Naive thymus-derived CD4-positive, alpha-beta T cell (primary cell): ENCODE measurements around the gene SPINDOC. TPM values are rescaled to one million over a fixed set of nuclear protein-coding genes. Genes with fewer than 3 reads are reported as not detected.

Experiments used
- ATAC-seq: fragments of 150-1000 bp; cut with Tn5 transposase; 2 replicates; pipeline ENCODE4 v1.10.0; 2021; ENCODE audit warnings: mild to moderate bottlenecking, moderate library complexity
- CTCF ChIA-PET: fragments of 350-600 bp; sonication (Branson Sonifier 250); formaldehyde crosslinking; loops from one replicate; lab custom pipeline; 2021; ENCODE audit warnings: antibody characterized with exemption; lab: Charles Lee
- POLR2A ChIA-PET: fragments of 350-600 bp; sonication (Branson Sonifier 250); formaldehyde crosslinking; loops from one replicate; lab custom pipeline; 2021; ENCODE audit warnings: antibody characterized with exemption, inconsistent platforms; lab: Charles Lee
- DNase-seq, 9 donors: peaks; one replicate each; pipeline versions ENCODE4 v3.0.0 to v3.0.0-alpha.2; 2020 to 2022; ENCODE audit warnings: mixed read lengths in 1 of 9
- H3K27ac ChIP-seq: one replicate; pipeline ENCODE4 v1.7.0; 2013; ENCODE audit warnings: mild to moderate bottlenecking, low read depth, low read length, moderate library complexity
- H3K27me3 ChIP-seq, 2 donors: one replicate each; pipeline ENCODE4 v1.7.0; 2013; ENCODE audit warnings: low read length in 2 of 2, mild to moderate bottlenecking in 2 of 2, moderate library complexity in 2 of 2; ENCODE audit not compliant: control insufficient read depth in 2 of 2, insufficient read depth in 2 of 2
- H3K36me3 ChIP-seq, 3 experiments: 1 replicate in 2 of 3; 2 replicates in 1 of 3; pipeline ENCODE4 v1.7.0; 2013; ENCODE audit warnings: low read length in 3 of 3, mild to moderate bottlenecking in 3 of 3, moderate library complexity in 1 of 3; ENCODE audit not compliant: insufficient read depth in 3 of 3, control insufficient read depth in 2 of 3
- H3K4me1 ChIP-seq, 2 donors: one replicate each; pipeline ENCODE4 v1.7.0; 2013; ENCODE audit warnings: low read length in 2 of 2, mild to moderate bottlenecking in 2 of 2, moderate library complexity in 1 of 2; ENCODE audit not compliant: control insufficient read depth in 2 of 2, insufficient read depth in 2 of 2
- H3K4me3 ChIP-seq: 2 replicates; pipeline ENCODE4 v1.7.0; 2013; ENCODE audit warnings: mild to moderate bottlenecking, low read length
- H3K9me3 ChIP-seq, 3 experiments: 1 replicate in 2 of 3; 2 replicates in 1 of 3; pipeline ENCODE4 v1.7.0; 2013; ENCODE audit warnings: low read length in 3 of 3; ENCODE audit not compliant: control insufficient read depth in 2 of 3
- H3K27ac Mint-ChIP-seq, 9 donors: one replicate each; pipeline ENCODE4 v1.8.0; 2020 to 2022; ENCODE audit warnings: mixed read lengths in 9 of 9, mild to moderate bottlenecking in 8 of 9, moderate library complexity in 5 of 9, inconsistent platforms in 2 of 9
- H3K27me3 Mint-ChIP-seq, 5 donors: one replicate each; pipeline ENCODE4 v1.8.0; 2021 to 2022; ENCODE audit warnings: mixed read lengths in 5 of 5, mild to moderate bottlenecking in 1 of 5
- H3K36me3 Mint-ChIP-seq, 5 donors: one replicate each; pipeline ENCODE4 v1.8.0; 2020 to 2022; ENCODE audit warnings: mixed read lengths in 5 of 5, mild to moderate bottlenecking in 3 of 5, inconsistent platforms in 1 of 5
- H3K4me1 Mint-ChIP-seq, 7 donors: one replicate each; pipeline ENCODE4 v1.8.0; 2020 to 2022; ENCODE audit warnings: mixed read lengths in 7 of 7, mild to moderate bottlenecking in 3 of 7, inconsistent platforms in 1 of 7
- H3K4me3 Mint-ChIP-seq, 10 donors: one replicate each; pipeline ENCODE4 v1.8.0; 2020 to 2022; ENCODE audit warnings: mild to moderate bottlenecking in 10 of 10, mixed read lengths in 10 of 10, moderate library complexity in 6 of 10, inconsistent platforms in 2 of 10
- H3K9me3 Mint-ChIP-seq, 11 donors: one replicate each; pipeline ENCODE4 v1.8.0; 2020 to 2022; ENCODE audit warnings: mixed read lengths in 11 of 11, mild to moderate bottlenecking in 4 of 11, inconsistent platforms in 1 of 11, moderate library complexity in 1 of 11
- intact Hi-C, 2 donors: fragments of 100-400 bp; cut with micrococcal nuclease; formaldehyde crosslinking; loops; one replicate each; pipeline ENCODE4 v1.15.1; 2023
- polyA plus RNA-seq, 2 donors: library from polyadenylated mRNA; unstranded; fragments of 300-500 nt; fragmentation: Illumina TruSeq; gene quantifications; one replicate each; pipeline ENCODE4 v1.2.3, GENCODE V29; 2021
- total RNA-seq, 6 experiments: library from RNA in 5 of 6; stranded (reverse) in 5 of 6; gene quantifications; 1 replicate in 5 of 6; 2 replicates in 1 of 6; pipeline ENCODE4 v1.2.3 and lab custom pipeline; 2021 to 2026

Gene SPINDOC, protein sequence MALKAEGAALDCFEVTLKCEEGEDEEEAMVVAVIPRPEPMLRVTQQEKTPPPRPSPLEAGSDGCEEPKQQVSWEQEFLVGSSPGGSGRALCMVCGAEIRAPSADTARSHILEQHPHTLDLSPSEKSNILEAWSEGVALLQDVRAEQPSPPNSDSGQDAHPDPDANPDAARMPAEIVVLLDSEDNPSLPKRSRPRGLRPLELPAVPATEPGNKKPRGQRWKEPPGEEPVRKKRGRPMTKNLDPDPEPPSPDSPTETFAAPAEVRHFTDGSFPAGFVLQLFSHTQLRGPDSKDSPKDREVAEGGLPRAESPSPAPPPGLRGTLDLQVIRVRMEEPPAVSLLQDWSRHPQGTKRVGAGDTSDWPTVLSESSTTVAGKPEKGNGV
- total RNA-seq = 10 to 100 TPM in 2 of 5 experiments, 1 to 10 TPM in 3; 6.6 to 42.2 (median 9.3) TPM
- polyA plus RNA-seq = under 1 TPM; 0.22 to 0.53 TPM
- 3.1 reads per million, percentile 16 among the genes with 10 or more reads in this experiment for total RNA-seq (lab: John Stamatoyannopoulos, UW)

DNA sequence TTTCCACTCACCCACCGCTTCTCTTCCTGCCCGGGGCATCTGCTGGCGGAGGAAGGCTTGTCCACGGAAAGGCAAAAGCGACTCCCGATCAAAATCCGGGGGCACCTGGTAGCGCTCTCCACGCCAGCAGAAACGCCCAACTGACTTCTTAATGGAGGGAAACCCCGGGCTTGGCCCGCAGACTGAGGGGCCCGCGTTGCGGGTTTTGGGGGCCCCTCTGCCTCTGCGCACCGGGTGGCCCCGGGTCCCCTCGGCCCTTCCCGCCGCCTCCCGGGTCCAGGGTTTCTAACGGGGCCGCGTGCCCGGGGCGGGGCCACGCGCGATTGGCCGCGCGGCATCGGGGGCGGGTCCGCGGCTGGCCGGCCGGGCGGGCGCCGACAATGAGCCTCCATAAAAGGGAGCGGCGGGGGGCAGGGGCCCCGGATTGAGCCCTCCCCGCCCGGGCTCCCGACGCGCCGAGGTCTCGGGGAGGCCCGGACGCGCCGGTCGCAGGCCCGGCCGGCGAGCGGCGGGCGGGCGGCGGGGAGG, at the start of gene SPINDOC:
Gene SPINDOC (plus strand): TSS at position 422 of the 528 bp plus-strand sequence. CDS start 231 bp downstream, outside the sequence.
- ATAC-seq = peak; percentile 94

DNA sequence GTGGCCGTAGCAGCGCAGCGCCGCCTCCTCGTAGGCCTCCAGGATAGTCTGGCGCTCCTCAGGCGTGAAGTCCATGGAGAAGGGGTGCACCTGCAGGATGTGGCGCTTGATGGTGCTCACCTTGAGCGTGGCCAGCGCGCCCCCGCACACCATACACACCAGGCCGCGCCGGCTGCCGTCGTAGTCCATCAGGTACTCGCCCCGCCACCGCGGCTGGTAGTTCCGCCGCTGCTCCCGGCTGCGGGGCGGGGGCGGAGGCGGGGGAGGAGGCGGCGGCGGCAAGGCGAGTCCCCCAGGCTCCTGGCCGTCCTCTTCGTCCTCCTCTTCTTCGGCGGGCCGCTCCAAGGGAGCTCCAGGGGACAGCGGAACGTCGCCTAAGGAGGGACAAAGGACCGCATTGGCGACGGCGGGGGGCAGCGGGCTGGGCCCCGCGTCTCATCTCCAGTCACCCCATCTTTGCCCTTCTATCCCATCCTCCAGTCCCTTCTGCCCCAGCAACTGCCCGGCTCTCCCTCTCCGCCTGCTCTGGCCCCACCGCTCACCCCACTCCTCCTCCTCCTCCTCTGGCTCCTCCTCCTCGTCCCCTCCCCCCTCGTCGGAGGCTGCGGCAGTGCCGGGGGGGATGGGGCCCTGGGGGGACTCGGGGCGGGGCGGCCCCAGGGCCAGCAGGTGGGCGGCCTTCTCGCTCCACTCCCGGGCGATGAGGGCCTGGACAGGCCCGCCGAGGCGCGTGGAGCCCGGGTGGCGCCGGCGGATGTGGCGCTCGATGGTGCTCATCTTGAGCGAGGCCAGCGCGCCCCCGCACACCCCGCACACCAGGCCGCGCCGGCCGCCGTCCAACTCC, 49.5 kb upstream of the SPINDOC start:
- intact Hi-C loops = loop anchor here in 1 of 2 donors (10.0 kb wide), 1 partner anchor 211 kb away; the partner anchor contains the start of gene COX8A

More for the DNA sequence above, at the start of gene SPINDOC:
- Mint-ChIP-seq H3K4me3 (peak within 1 kb of the TSS; percentile 71 to 86 (median 80)), H3K27ac (peak within 1 kb of the TSS in 7 of 9 donors; percentile 5 to 63 (median 29)), H3K4me1 (peaks cover 6 to 32% (median 21%) of the 10 kb centered on the region in 7 donors), H3K36me3 (peaks cover 0 to 15% (median 8%) of the 10 kb centered on the region in 5 donors), H3K9me3 (no peaks in the 10 kb centered on the region), H3K27me3 (no peaks in the 10 kb centered on the region)
- H3K27me3 ChIP-seq = no peaks in the 10 kb centered on the region
- H3K27ac ChIP-seq = peak within 1 kb of the TSS; percentile 69
- peak; percentile 17 to 90 (median 36) for DNase-seq
- H3K9me3 ChIP-seq = no peaks in the 10 kb centered on the region
- intact Hi-C loops = loop anchor here (1.0 to 5.0 kb wide), 6 partner anchors 24 to 141 kb away; partner anchors contain the start of genes ZFTA (in 2 of the 2), ATL3 (in 1 of the 2), MARK2 (in 1 of the 2) and RTN3 (in 1 of the 2)
- H3K4me1 ChIP-seq = peaks cover 4 to 6% of the 10 kb centered on the region in 2 donors
- ChIA-PET POLR2A (no interaction called here), CTCF (no interaction called here)
- H3K4me3 ChIP-seq = peak within 1 kb of the TSS; percentile 65
- H3K36me3 ChIP-seq = peaks cover 0 to 5% (median 0%) of the 10 kb centered on the region in 3 experiments

DNA sequence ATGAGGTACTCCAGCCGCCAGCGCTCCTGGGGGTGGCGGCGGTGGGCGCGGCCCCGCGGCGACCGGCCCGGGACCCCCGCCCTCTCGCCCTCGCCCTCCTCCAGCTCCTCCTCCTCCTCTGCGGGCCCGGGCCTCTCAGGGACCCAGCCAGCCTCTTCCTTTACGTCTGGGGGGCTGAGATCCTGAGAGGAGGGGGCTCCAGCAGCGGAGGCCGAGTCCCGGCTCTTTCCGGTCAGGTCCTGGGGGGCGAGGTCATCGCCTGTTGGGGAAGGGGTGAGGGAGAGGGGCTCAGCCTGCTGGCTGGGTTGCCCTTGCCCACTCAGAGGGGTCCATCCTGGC, 48.9 kb upstream of the SPINDOC start:
- ATAC-seq = no peak
- no peaks in the 10 kb centered on the region for H3K27me3 ChIP-seq
- no peak overlapping the region for H3K27ac ChIP-seq
- Mint-ChIP-seq H3K36me3 (peaks cover 0 to 4% (median 0%) of the 10 kb centered on the region in 5 donors), H3K27ac (no peak overlapping the region), H3K4me1 (peaks cover 6 to 9% (median 8%) of the 10 kb centered on the region in 7 donors), H3K9me3 (peaks cover 0 to 2% (median 0%) of the 10 kb centered on the region in 11 donors), H3K27me3 (peaks cover 0 to 4% (median 0%) of the 10 kb centered on the region in 5 donors), H3K4me3 (no peak overlapping the region)
- ChIA-PET CTCF (interaction anchor here (0.6 kb wide), 1 partner anchor 92 kb away, joined by 4 read pairs; no protein-coding TSS in a partner anchor), POLR2A (no interaction called here)
- H3K4me3 ChIP-seq = no peak overlapping the region
- intact Hi-C loops = loop anchor here in 1 of 2 donors (10.0 kb wide), 1 partner anchor 210 kb away; the partner anchor contains the start of gene COX8A
- no peaks in the 10 kb centered on the region for H3K36me3 ChIP-seq
- no peak for DNase-seq
- no peaks in the 10 kb centered on the region for H3K9me3 ChIP-seq
- peaks cover under 1 to 6% of the 10 kb centered on the region in 2 donors for H3K4me1 ChIP-seq

More for the DNA sequence above, 49.5 kb upstream of the SPINDOC start:
- Mint-ChIP-seq H3K9me3 (peaks cover 0 to 2% (median 0%) of the 10 kb centered on the region in 11 donors), H3K27ac (no peak overlapping the region), H3K4me3 (no peak overlapping the region), H3K27me3 (peaks cover 0 to 4% (median 0%) of the 10 kb centered on the region in 5 donors), H3K36me3 (peaks cover 0 to 4% (median 0%) of the 10 kb centered on the region in 5 donors), H3K4me1 (peaks cover 6 to 9% (median 8%) of the 10 kb centered on the region in 7 donors)
- Histone ChIP-seq H3K4me3 (no peak overlapping the region), H3K27ac (no peak overlapping the region), H3K36me3 (no peaks in the 10 kb centered on the region), H3K4me1 (peaks cover 0 to 6% of the 10 kb centered on the region in 2 donors), H3K9me3 (no peaks in the 10 kb centered on the region), H3K27me3 (no peaks in the 10 kb centered on the region)
- ChIA-PET POLR2A (no interaction called here), CTCF (interaction anchor here (0.6 kb wide), 1 partner anchor 92 kb away, joined by 4 read pairs; no protein-coding TSS in a partner anchor)
- no peak for ATAC-seq
- no peak for DNase-seq

DNA sequence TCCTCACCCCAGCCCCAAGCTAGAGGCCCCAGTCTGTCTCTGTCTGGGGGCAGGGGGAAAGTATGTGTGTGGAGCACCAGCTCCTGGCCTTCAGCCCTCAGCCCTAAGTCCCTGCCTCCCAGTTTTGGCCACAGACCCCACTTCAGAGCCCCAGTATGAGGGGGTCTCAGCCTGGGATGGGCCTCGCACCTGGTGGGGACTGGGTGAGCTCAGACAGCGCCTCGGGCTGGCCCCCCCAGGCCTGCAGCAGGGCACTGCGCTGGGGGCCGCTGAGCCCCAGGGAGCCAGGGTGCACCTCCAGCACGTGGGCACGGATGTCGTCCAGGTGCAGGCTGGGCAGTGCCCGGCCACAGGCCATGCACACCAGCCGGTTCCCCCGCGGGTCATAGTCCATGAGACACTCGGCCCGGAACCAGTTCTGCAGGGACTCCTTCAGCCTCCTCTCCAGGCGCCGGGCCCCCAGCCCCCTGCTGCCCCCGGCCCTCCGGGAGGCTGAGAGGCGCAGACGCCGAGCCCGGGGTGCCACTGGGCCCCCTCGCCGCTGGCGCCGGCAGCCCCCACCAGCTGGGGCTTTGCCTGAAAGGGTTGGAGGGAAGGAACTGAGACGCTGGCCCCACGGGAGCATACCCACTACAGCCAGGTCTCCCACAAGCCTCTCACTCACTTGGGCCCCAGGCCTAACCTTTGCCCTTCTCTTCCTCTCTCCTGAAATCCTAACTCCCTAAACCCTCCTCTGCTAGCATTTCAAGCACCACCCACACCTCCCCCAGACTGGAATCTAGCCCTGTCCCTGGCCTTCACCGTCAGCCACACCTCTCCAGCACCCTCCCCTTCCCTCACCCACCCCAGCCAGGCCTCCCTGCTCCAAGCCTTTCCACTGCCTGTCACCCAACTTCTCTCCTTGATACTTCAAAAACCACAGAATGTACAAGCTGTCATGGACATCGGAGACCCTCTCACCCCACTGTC, 48.3 kb upstream of the SPINDOC start:
- Histone ChIP-seq H3K9me3 (no peaks in the 10 kb centered on the region), H3K4me1 (peaks cover 6 to 7% of the 10 kb centered on the region in 2 donors), H3K27me3 (peaks cover 0 to 5% of the 10 kb centered on the region in 2 donors), H3K4me3 (no peak overlapping the region), H3K27ac (no peak overlapping the region), H3K36me3 (no peaks in the 10 kb centered on the region)
- CTCF ChIA-PET = interaction anchor here (0.6 kb wide), 1 partner anchor 93 kb away, joined by 4 read pairs; no protein-coding TSS in a partner anchor
- Mint-ChIP-seq H3K36me3 (peaks cover 0 to 4% (median 0%) of the 10 kb centered on the region in 5 donors), H3K27me3 (peaks cover 0 to 7% (median 0%) of the 10 kb centered on the region in 5 donors), H3K27ac (no peak overlapping the region), H3K4me3 (no peak overlapping the region), H3K4me1 (peaks cover 6 to 10% (median 8%) of the 10 kb centered on the region in 7 donors), H3K9me3 (peaks cover 0 to 2% (median 0%) of the 10 kb centered on the region in 11 donors)
- POLR2A ChIA-PET = no interaction called here
- ATAC-seq (no peak), DNase-seq (no peak)
- intact Hi-C loops = loop anchor here (5.0 to 10.0 kb wide), 3 partner anchors 47 to 210 kb away; partner anchors contain the start of genes COX8A (in 1 of the 2), RTN3 (in 1 of the 2) and SPINDOC (in 1 of the 2)

DNA sequence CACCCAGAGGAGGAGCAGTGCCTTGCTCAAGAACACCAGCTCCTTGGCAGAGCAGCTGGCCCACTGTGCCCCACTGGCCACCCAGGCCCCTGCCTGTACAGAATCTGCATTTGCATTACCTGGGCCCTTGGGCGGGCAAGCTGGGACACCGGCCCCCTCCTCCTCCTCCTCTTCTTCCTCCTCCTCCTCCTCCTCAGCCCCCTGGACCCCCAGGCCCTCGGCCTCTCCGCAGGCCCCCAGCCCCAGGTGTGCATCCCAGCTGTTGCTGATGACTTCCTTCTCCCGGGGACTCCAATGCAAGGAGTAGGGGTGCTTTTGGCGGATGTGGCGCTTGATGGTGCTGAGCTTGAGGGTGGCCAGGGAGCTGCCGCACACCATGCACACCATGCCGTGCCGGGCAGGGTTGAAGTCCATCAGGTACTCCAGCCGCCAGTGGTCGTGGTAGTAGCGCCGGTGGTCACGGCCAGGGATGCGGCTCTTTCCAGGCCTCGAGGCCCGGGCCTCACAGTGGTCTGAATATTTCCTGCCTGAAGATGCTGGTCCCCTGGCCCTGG, 47.5 kb upstream of the SPINDOC start:
- ATAC-seq = no peak
- peaks cover 6 to 14% (median 8%) of the 10 kb centered on the region in 7 donors for H3K4me1 Mint-ChIP-seq

More for the DNA sequence above, 47.5 kb upstream of the SPINDOC start:
- Histone ChIP-seq H3K9me3 (no peaks in the 10 kb centered on the region), H3K4me1 (peaks cover 6 to 9% of the 10 kb centered on the region in 2 donors), H3K36me3 (no peaks in the 10 kb centered on the region), H3K27me3 (peaks cover 0 to 8% of the 10 kb centered on the region in 2 donors), H3K27ac (no peak overlapping the region), H3K4me3 (no peak overlapping the region)
- Mint-ChIP-seq H3K27me3 (peaks cover 0 to 15% (median 0%) of the 10 kb centered on the region in 5 donors), H3K4me3 (no peak overlapping the region), H3K9me3 (peaks cover 0 to 2% (median 0%) of the 10 kb centered on the region in 11 donors), H3K36me3 (peaks cover 0 to 4% (median 0%) of the 10 kb centered on the region in 5 donors), H3K27ac (no peak overlapping the region)
- ChIA-PET POLR2A (no interaction called here), CTCF (interaction anchor here (0.5 to 1.1 kb wide), 3 partner anchors 35 to 395 kb away, joined by 3 read pairs; no protein-coding TSS in a partner anchor)
- DNase-seq = no peak
- intact Hi-C loops = loop anchor here (2.0 to 10.0 kb wide), 5 partner anchors 47 to 383 kb away; partner anchors contain the start of genes COX8A (in 1 of the 2), RTN3 (in 1 of the 2) and SPINDOC (in 1 of the 2)
